Measurements from ENCODE around the gene ERFL.

Gene ERFL

GRCh38 chr19:41896581-41896942, 31.7 kb downstream of the ERFL start:
- Histone ChIP-seq H3K27me3 (ENCODE audit: insufficient read depth, poor library complexity, severe bottlenecking) (no peaks in the 10 kb centered on the region), H3K36me3 (ENCODE audit: low read depth) (peaks cover 69% of the 10 kb centered on the region), H3K4me1 (ENCODE audit: insufficient read depth, poor library complexity, severe bottlenecking) (no peaks in the 10 kb centered on the region), H3K4me3 (ENCODE audit: severe bottlenecking) (no peak overlapping the region), H3K27ac (ENCODE audit: poor library complexity, severe bottlenecking) (no peak overlapping the region), H3K9me3 (ENCODE audit: severe bottlenecking) (no peaks in the 10 kb centered on the region)
- no peak for TF ChIP-seq CTCF (IDR thresholded peaks at IDR 0.05; ENCODE audit: poor library complexity, severe bottlenecking)
- no peak for ATAC-seq (ENCODE audit: low read depth)
- DNase-seq (ENCODE audit: low spot score) = no peak

GRCh38 chr19:41895745-41896580, 32.3 kb downstream of the ERFL start:
- Histone ChIP-seq H3K27ac (ENCODE audit: poor library complexity, severe bottlenecking) (no peak overlapping the region), H3K4me3 (ENCODE audit: severe bottlenecking) (no peak overlapping the region), H3K9me3 (ENCODE audit: severe bottlenecking) (no peaks in the 10 kb centered on the region), H3K36me3 (ENCODE audit: low read depth) (peaks cover 67% of the 10 kb centered on the region), H3K27me3 (ENCODE audit: insufficient read depth, poor library complexity, severe bottlenecking) (no peaks in the 10 kb centered on the region), H3K4me1 (ENCODE audit: insufficient read depth, poor library complexity, severe bottlenecking) (no peaks in the 10 kb centered on the region)
- DNase-seq (ENCODE audit: low spot score) (no peak), ATAC-seq (ENCODE audit: low read depth) (peak; percentile 41; the same call in 2 of the 3 replicates)
- peak; percentile 14 for TF ChIP-seq CTCF (IDR thresholded peaks at IDR 0.05; ENCODE audit: poor library complexity, severe bottlenecking)

- no peak for TF ChIP-seq CTCF (IDR thresholded peaks at IDR 0.05; ENCODE audit: poor library complexity, severe bottlenecking)
- Histone ChIP-seq H3K27me3 (ENCODE audit: insufficient read depth, poor library complexity, severe bottlenecking) (no peaks in the 10 kb centered on the region), H3K27ac (ENCODE audit: poor library complexity, severe bottlenecking) (no peak overlapping the region), H3K4me1 (ENCODE audit: insufficient read depth, poor library complexity, severe bottlenecking) (no peaks in the 10 kb centered on the region), H3K9me3 (ENCODE audit: severe bottlenecking) (no peaks in the 10 kb centered on the region), H3K4me3 (ENCODE audit: severe bottlenecking) (no peak overlapping the region), H3K36me3 (ENCODE audit: low read depth) (peaks cover 63% of the 10 kb centered on the region)
- no peak for DNase-seq (ENCODE audit: low spot score)
- no peak for ATAC-seq (ENCODE audit: low read depth)
These were observed 33.9 kb downstream of the ERFL start for GRCh38 chr19:41894350-41894749.

GRCh38 chr19:41893899-41894298, 34.4 kb downstream of the ERFL start:
- no peaks in the 10 kb centered on the region for H3K4me1 ChIP-seq (ENCODE audit: insufficient read depth, poor library complexity, severe bottlenecking)
- H3K4me3 ChIP-seq (ENCODE audit: severe bottlenecking) = no peak overlapping the region
- ATAC-seq (ENCODE audit: low read depth) (no peak), DNase-seq (ENCODE audit: low spot score) (no peak)
- H3K9me3 ChIP-seq (ENCODE audit: severe bottlenecking) = no peaks in the 10 kb centered on the region
- TF ChIP-seq CTCF (IDR thresholded peaks at IDR 0.05; ENCODE audit: poor library complexity, severe bottlenecking) = no peak
- H3K27ac ChIP-seq (ENCODE audit: poor library complexity, severe bottlenecking) = no peak overlapping the region
- no peaks in the 10 kb centered on the region for H3K27me3 ChIP-seq (ENCODE audit: insufficient read depth, poor library complexity, severe bottlenecking)
- H3K36me3 ChIP-seq (ENCODE audit: low read depth) = peaks cover 64% of the 10 kb centered on the region

Data from RWPE2 (cell line).